ENCODE data around the gene TRAPPC6A.
"Not testable (repeated sequence)": the region's sequence is repeated elsewhere in the genome, so short reads cannot be mapped to it uniquely, and the experiment has no call there.

TRAPPC6A gene

DNA sequence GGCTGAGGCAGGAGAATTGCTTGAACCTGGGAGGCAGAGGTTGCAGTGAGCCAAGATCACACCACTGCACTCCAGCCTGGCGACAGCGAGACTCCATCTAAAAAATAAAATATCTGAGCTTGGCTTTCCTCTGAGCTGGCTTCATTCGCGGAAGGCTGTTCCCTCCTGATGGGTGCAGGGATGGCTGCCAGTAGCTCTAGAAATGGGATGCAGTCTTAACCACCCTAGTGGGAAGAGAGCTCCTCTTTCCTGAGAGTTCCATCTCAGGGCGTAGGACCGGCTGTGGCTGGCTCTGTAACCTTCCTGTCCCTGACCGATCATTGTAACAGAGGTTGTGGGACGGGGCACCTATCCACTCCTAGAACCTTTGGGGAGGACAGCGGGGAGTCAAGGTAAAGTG lies 52.7 kb downstream of the TRAPPC6A start:
- no peak for DNase-seq

DNA sequence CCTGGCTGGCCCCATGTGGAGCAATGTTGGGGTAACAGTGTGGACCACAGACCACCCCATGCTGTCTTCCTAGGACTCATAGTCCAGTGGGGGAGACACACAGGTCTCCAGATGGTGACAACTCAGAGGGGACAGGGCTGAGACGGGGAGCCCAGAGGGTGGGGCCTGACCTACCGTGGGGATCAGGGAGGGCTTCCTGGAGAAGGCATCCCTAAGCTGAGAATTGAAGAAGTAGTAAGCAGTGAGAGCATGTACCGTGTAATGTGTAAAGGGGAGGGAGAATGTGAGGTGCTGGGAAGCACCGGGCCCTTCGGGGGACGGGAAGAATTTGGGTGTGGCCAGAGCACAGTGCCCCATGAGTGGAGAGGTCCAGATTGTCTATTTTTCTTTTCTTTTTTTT lies 54.0 kb downstream of the TRAPPC6A start:
- no peak for DNase-seq

DNA sequence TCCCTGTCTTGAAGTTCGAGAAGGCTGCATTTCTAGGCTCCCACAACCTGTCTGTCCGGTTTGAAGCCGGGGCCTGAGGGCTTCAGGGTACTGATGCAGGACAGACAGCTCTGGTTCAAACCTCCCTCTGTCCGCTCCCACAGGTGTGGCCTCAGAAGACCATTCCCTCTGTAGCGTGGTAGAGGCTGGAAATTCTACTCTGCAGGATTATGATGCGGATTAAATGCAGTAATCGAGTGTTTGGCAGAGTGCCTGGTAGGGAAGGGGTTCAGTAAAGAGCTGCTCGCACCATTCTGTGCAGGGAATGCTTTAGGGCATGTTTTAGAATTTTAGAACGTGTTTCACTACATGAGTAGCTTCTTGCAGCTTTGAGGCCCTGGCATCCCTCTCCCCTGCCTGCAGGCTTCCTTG lies 54.6 kb downstream of the TRAPPC6A start:
- DNase-seq = no peak

- DNase-seq = no peak
Observed at GRCh38 chr19:45122832-45123231, 55.2 kb downstream of the TRAPPC6A start.

DNA sequence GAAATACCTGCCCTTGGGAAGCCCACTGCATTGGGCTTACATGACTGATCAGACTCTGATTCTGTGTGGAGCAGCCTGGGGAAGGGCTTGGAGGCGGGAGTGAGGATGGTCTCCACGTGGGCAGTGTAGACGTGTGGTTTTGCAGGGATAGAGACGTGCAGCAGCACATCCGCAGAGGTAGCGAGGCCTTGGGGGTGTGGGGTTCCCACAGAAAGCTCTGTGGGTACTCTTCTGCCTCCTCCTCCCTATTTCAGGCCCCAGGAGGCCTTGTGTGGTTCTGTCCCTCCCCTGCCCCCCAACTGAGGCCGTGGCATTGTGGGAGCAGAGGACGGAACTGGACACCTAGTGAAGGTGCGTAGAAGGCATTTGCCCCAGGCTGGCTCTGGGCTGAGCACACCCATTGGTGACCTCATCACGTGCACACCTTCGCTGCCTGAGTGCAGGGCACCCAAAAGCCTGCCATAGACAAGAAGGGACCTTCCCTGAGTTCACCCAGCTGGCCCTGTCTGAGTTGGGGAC lies 56.2 kb downstream of the TRAPPC6A start:
- no peak for DNase-seq

DNA sequence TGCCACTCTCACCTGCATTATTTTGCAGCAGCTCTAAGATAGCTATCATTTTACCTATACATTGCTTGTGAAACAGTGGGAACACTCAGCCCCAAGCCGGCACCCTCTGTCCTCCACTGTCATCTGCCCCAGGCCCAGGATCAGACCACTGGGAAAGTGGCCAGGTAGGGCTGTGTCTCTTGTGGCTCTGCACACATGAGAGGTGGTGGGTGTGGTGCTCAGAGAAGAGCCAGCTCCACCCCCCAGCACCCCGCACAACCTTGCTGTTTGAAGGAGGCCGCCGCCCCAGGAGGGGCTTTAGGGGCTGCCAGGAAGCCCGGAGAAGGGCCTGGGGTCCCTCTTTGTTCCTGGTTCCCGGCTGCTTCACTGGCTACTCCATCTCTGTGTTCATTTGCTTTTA lies 58.5 kb downstream of the TRAPPC6A start:
- DNase-seq = no peak

- not testable (repeated sequence) for DNase-seq
Observed at GRCh38 chr19:45118591-45119355, 59.3 kb downstream of the TRAPPC6A start.

GRCh38 chr19:45118106-45118505 lies 59.9 kb downstream of the TRAPPC6A start:
- DNase-seq = no peak

DNA sequence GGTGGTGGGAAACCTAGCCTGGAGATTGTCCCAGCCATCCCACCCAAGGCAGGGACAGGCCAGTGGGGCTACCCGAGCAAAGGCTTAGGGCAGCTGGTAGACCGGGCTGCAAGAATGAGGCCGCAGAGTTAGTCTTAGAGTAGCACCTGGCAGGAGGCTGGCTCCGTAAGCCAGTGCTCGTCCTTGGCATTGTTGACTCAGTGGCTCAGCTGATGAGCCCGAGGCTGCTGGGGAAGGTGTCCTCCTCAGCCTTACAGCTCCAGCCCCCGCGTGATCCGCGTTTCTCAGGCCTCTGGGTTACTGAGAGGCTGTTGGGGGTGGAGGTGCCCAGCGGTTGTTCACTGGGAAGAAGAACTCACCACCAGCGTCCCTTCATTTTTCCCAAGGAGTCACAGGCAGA lies 60.4 kb downstream of the TRAPPC6A start:
- DNase-seq = no peak

DNA sequence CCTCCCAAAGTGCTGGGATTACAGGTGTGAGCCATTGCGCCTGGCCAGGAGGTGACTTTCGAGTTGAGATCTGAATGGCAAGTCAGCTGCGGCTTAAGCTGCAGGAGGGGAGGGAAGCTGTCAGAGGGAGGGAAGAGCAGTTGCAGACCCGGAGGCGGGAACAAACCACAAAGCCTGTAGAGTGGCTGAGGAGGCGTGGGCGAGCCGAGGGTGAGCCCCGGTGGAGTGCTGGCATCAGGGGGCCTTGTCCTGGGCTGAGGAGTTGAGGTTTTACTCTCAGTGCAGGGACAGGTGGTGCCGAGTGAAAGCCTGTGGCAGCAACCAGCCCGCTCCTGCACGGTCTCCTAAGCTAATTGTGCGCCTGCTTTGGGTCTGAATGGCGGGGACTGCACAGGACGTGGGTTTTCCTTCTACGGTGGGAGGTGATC lies 60.9 kb downstream of the TRAPPC6A start:
- peak; percentile 13 for DNase-seq

GRCh38 chr19:45115809-45116615 lies 62.0 kb downstream of the TRAPPC6A start:
- no peak for DNase-seq

DNA sequence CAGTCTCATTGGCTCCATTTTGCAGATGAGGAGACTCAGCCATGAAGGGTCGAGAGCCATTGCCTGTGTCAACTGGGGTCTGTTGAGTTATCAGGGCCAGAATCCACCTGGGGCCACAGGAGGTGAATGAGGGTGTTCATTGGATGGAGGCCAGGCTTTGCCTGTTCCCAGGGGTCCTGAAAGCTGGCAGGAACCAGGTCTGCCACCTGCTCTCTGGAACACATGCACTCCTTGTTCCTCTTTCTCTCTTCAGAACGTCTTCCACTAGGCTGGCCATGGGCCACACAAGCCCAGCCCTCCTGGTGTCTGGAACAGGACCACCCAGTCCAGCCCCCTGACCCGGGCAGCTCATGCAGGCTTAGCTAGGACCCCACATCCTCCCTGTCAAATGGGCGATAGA lies 63.9 kb downstream of the TRAPPC6A start:
- DNase-seq = no peak

DNA sequence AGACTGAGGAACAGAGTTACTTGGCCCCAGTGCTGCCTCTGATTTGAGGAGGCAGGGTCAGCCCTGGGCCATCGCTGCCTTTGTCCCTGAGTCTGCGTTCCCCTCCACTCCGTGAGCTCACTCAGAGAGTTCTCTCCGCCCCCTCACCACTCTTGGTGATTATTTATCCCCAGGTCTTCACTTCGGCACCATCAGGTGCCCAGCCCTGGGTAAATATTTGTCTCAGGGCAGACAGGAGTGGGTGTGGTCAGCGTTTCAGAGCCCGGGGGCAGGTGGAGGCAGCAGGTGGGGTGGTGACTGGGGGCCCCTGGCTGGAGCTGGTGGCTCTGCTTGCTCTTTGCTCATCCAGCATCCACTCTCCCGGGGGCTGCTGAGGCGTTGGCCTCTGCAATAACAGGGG lies 64.4 kb downstream of the TRAPPC6A start:
- DNase-seq = no peak
